ENCODE data around the gene ENOSF1.

The ENOSF1 gene

DNA sequence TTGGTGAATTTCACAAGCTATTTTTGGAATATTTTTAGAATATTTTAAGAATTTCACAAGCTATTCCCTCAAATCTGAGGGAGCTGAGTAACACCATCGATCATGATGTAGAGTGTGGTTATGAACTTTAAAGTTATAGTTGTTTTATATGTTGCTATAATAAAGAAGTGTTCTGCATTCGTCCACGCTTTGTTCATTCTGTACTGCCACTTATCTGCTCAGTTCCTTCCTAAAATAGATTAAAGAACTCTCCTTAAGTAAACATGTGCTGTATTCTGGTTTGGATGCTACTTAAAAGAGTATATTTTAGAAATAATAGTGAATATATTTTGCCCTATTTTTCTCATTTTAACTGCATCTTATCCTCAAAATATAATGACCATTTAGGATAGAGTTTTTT lies 39.1 kb downstream of the ENOSF1 start:
- DNase-seq (ENCODE audit: low read depth): no peak

DNA sequence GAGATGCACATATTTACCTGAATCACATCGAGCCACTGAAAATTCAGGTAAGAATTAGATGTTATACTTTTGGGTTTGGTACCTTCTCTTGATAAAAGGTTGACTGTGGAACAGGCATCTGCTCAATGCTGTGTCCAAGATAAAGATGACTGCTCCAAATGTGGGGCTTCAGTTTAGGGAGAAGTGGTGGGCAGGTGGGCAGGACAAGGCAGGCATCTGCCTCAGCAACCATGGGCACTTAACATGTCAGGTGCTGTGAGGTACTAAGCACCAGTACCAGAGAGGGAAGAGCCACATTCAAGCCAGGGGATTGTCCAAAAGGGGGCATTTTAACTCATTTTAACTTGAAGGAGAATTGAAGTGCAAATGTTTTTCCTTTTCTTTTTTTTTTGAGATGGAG lies 41.0 kb downstream of the ENOSF1 start:
- no peak for DNase-seq (ENCODE audit: low read depth)

DNA sequence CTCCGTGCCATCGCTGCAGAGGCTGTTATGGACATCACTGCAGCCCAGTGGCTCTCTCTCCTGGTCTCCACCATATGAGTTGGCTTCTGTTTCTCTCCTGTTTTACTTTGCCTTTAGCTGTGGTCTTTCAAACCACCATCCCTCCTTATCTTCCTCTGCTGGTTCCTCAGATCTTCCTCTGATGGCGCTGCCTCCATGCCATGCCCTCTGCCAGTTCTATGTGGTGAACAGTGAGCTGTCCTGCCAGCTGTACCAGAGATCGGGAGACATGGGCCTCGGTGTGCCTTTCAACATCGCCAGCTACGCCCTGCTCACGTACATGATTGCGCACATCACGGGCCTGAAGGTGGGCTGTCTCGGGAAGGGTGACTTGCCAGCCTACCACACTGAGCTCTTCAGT lies 41.9 kb downstream of the ENOSF1 start:
- no peak for DNase-seq (ENCODE audit: low read depth)

DNA sequence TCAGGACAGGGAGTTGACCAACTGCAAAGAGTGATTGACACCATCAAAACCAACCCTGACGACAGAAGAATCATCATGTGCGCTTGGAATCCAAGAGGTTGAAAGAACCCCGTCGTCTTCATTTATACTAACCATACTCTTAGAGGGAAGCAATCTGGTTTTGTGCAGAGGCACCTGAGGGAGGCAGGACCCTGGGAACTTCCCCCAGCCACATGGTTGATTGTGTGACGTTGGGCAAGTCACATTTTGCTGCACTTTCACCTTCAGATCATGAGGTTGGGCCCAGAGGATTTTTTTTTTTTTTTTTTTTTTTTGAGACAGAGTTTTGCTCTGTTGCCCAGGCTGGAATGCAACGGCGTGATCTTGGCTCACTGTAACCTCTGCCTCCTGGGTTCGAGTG lies 43.4 kb downstream of the ENOSF1 start:
- no peak for DNase-seq (ENCODE audit: low read depth)

DNA sequence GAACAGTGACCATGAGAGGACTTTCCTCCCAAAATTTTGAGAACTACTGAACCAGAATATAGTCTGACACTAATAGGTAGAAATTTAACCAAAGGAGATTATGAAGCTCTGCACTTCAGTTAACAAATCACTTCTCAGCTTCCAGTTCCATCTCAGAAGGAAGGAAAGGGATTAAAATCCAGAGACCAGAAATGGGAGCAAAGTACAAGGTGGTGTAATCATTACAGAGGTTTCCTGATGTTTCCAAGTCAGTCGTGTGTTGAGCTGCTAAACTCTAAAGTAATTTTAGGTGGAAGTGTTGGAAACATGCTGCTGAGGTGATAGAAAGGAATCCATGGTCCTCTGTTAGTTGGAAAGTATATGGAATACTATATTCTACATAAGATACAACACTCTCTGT lies 44.2 kb downstream of the ENOSF1 start:
- DNase-seq (ENCODE audit: low read depth): no peak

DNA sequence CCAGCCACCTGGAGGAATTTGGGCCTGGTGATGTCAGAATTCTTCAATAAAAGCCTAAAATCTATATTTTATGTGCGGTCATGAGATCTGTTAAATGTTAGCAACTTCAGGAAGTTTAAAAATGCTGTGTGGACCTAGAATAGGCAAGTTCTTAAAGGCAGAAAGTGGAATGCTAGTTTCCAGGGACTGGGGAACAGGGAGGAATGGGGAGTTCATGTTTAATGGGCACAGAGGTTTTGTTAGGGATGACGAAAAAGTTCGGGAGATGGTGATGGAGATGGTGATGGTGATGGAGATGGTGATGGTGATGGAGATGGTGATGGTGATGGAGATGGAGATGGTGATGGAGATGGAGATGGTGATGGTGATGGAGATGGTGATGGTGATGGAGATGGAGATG lies 45.8 kb downstream of the ENOSF1 start:
- DNase-seq (ENCODE audit: low read depth): no peak

DNA sequence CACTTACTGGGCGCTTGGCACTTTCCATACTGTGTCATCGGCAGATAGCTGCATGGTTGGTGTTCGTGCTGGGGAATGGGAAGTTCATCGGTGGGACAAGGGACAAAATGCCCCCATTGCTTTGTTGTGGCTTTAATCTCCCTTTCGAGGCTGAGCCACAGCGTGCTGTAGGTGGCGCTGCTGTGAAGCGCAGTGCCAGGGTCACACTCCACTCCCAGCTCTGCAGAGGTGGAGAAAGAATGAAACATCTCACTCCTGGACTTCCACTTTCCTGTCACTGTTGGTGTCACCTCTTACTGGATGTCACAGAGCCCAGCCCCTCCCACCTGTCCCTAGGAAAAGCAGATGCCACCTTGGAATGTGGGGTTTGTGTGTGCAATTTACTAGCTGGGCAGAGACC lies 46.3 kb downstream of the ENOSF1 start:
- no peak for DNase-seq (ENCODE audit: low read depth)

DNA sequence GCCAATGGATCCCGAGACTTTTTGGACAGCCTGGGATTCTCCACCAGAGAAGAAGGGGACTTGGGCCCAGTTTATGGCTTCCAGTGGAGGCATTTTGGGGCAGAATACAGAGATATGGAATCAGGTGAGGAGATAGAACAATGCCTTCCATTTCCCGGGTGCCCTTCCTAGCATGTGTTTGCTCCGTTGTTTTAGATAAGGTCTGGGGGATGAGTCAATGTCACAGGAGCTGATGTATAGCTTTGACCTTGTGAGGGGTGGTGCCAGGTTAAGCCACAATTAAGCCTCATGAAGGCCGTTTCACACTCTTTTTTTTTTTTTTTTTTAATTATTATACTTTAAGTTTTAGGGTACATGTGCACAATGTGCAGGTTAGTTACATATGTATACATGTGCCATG lies 50.2 kb downstream of the ENOSF1 start:
- no peak for DNase-seq (ENCODE audit: low read depth)

DNA sequence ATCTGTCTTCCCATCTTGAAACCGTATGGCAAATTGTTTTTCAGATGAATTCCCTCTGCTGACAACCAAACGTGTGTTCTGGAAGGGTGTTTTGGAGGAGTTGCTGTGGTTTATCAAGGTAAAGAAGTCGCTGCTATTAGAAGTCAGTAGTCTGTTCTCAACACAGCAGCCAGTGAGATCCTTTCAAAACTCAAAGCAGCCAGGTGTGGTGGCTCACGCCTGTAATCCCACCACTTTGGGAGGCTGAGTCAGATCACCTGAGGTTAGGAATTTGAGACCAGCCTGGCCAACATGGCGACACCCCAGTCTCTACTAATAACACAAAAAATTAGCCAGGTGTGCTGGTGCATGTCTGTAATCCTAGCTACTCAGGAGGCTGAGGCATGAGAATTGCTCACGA lies 52.8 kb downstream of the ENOSF1 start:
- DNase-seq (ENCODE audit: low read depth): no peak

DNA sequence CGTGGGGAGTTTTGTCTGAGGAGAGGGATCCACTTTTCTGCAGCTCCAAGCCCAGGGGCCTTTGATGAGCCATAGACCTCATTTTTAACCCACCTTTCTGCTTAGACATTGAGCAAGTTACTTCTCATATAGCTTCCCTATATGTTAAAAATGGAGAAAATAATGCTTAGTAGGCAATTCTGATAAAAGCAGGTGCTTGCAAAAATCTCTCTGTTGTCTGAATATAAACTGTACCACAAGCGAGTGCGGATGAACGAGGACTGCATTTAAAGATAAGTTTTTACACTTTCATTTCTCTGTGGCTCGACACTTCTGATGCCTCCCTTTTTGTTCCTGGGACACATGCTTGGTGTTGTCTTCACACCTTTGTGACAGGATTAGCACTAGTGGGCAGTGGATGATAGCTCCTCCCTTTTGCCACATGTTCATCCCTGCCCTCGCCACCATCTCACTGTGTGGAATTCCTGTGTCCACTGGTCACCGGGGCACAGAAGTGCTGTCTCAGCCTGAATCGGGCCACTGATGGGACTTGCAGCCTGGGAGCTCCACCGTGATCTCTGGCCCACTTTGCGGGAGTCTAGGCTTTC lies 53.4 kb downstream of the ENOSF1 start:
- no peak for DNase-seq (ENCODE audit: low read depth)

DNA sequence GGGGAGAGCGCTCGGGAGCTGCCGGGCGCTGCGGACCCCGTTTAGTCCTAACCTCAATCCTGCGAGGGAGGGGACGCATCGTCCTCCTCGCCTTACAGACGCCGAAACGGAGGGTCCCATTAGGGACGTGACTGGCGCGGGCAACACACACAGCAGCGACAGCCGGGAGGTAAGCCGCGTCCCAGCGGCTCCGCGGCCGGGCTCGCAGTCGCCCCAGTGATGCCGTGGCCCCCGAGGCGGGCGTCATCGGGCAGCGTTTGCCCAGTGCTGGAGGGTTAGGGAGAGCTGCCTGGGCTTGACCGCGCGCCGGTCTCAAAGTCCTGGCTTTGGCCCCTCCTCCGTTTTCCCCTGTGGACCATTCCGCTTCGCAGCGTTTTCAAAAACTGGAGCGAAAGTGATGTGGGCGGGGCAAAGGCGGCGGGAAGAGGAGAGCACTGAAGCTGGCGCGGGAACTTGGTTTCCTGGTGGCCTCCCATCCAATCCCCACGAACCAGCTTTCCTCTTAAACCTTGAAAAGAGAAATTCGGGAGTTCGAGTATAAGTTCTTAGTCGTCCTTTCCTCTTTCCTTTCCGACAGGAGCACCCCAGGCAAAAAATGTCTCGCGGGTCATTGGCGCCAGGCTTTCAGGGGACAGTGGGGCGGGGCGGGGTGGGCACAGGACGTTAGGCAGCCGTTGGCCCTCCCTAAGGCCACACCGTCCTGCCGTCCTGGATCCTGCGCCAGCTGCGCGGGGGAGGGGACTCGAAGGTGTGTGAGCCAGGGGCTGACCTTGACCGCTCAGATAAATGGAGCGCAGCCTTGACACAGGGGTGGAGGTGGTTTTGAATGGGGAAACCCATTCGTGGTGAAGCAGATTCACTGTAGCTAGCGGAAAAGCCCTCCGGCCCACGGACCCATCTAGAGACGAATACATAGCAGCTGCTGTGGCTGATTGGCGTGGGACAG lies 54.2 kb downstream of the ENOSF1 start:
- peak; percentile 58 for DNase-seq (ENCODE audit: low read depth)

DNA sequence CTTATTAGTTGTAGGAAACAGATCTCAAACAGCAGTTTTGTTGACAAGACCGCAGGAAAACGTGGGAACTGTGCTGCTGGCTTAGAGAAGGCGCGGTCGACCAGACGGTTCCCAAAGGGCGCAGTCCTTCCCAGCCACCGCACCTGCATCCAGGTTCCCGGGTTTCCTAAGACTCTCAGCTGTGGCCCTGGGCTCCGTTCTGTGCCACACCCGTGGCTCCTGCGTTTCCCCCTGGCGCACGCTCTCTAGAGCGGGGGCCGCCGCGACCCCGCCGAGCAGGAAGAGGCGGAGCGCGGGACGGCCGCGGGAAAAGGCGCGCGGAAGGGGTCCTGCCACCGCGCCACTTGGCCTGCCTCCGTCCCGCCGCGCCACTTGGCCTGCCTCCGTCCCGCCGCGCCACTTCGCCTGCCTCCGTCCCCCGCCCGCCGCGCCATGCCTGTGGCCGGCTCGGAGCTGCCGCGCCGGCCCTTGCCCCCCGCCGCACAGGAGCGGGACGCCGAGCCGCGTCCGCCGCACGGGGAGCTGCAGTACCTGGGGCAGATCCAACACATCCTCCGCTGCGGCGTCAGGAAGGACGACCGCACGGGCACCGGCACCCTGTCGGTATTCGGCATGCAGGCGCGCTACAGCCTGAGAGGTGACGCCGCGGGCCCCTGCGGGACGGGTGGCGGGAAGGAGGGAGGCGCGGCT lies 55.0 kb downstream of the ENOSF1 start, which contains the start of gene TYMS:
Gene TYMS, plus strand, starts transcription at position 343 of the 690 bp plus-strand sequence. Its CDS starts 90 bp downstream, at position 433.
- DNase-seq (ENCODE audit: low read depth): peak; percentile 6

DNA sequence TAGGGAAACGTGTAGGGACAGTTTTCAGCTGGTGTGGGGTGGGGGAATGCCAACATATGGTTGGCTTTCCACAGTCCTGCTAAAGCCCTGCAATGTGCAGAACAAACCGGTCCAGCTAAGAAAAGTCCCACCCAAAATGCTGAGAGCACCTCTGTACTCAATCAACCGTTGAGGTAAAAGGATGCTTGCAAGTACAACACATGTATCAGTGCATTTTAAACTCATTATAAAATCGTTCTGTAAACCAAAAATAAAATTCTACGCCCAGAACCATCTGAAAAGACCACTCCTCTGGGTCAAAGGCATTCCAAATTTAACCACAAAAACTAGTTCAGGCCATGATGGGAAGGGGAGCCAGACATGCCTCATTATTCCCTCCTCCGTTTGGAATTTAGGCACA lies 57.0 kb downstream of the ENOSF1 start:
- no peak for DNase-seq (ENCODE audit: low read depth)

DNA sequence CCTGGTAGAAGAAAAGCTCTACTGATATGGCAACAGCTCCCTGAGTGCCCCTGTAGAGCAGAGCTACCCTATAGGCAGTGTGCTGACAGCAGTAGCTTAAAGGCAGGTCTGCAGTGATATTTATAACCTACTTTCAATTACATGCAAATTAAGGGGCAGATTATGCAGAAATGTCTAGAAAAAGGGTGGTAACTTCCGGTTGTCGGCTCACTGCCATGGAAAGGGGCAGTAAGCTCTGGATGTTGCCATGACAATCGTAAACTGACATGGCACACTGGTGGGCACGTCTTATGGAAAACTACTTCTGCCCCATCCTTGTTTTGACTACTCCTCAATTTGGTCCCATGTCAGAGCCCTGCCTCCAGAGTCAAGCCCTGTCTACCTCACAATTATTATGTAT lies 57.8 kb downstream of the ENOSF1 start:
- no peak for DNase-seq (ENCODE audit: low read depth)

DNA sequence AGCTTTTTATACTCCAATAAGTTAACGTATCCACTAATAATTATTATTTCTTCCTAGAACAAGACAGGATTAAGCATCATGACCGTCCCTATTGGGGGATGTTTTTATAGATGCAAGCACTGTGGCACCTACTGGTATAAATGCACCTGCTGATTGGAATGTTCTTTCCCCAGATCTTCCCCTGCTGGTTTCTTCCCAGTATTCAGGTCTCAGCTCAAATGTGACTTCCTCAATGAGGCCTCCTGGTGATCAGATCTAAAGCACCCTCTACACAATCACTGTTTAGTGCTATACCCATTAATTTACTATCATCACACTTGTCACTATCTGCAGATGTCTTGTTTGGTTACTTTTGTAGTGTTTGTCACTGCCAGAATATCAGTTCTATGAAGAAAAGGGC lies 58.9 kb downstream of the ENOSF1 start:
- no peak for DNase-seq (ENCODE audit: low read depth)

DNA sequence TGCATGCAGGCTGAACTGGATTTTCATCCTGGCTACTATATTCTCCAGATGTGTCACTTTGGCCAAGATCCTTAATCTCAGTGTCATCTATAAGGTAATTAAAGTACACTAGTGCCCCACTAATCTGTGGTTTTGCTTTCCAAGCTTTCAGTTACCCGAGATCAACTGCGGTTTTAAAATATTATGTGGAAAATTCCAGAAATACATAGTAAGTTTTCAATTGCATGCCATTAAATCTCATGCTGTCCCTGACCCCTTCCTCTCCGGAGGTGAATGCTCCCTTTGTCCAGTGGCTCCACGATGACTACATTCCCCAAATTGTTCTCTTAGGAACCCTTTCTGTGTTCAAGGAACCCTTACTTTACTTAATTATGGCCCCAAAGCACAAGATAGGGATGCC lies 60.3 kb downstream of the ENOSF1 start:
- DNase-seq (ENCODE audit: low read depth): no peak

DNA sequence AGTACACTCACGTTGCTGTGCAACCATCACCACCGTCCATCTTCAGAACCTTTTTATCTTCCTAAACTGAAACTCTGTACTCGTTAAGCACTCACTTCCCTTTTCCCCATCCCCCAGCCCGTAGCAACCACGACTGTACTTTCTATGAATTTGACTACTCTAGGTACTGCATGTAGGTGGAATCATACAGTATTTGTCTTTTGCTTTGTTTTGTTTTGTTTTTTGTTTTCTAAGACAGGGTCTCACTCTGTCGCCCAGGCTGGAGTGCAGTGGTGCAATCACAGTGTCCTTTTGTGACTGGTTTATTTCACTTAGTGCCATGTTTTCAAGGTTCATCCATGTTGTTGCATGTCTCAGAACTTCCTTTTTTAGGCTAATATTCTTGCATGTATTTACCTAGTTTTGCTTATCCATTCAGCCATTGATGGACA lies 62.0 kb downstream of the ENOSF1 start:
- DNase-seq (ENCODE audit: low read depth): no peak

DNA sequence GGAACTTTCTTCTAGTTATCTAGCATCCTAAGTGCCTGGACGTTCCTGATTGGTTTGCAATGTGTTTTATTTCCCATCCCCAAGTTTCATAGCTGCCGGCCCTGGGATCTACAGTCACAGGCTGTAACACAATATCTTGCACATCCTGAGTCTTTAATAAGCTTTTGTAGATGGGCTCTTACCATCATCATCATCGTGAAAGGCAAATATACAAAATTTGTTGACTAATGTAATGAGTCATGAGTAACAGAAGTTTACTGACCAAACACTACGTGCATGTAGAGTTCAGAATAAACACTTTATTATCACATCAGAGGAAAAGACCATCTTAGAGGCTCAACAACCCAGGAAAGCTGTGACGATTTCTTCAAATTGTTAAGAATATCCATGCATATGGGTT lies 63.1 kb downstream of the ENOSF1 start:
- DNase-seq (ENCODE audit: low read depth): no peak

DNA sequence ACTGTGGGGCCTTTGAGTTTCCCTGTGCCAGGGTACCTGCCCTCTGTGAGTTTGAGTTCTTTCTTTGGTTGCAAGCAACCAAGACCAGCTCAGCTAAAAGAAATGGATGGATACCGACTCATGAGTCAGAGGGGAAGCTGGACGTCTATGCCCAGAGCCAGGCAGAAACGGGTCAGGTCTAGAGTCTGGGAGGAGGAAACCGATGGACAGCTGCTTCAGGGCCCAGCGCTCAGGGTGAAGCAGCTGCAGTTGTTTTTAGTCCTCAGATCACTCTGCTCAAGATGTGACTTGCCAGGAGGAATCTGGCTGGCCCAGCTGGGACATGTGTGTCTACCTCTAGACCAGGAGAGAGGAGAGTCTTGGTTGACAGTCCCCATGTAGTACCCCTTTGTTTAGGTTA lies 65.1 kb downstream of the ENOSF1 start:
- no peak for DNase-seq (ENCODE audit: low read depth)

DNA sequence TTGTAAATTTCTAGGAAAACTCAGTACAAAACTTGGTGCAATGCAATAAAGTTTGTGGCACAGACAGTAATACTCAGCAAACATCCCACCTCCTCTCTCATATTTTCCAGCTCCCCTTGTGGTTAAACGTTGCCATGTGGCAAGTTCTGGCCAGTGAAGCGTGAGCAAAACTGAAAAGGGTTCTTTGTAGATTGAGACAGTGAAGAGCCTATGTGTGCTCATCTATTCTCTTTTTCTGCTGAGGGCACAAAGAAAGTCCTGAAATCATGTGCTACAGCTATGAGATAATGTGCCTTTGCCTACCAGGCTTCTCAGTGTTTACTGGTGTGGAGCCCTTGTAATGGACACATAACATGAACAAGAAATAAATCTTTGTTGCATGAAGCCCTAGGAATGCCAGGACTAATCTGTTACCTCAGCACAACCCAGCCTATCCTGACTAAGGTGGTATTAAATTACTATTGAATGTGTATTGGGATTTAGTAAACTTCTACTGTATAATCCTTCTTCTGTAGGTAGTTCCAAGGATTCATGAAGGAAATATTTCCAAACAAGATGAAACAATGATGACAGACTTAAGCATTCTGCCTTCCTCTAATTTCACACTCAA lies 67.9 kb downstream of the ENOSF1 start:
- no peak for DNase-seq (ENCODE audit: low read depth)

DNA sequence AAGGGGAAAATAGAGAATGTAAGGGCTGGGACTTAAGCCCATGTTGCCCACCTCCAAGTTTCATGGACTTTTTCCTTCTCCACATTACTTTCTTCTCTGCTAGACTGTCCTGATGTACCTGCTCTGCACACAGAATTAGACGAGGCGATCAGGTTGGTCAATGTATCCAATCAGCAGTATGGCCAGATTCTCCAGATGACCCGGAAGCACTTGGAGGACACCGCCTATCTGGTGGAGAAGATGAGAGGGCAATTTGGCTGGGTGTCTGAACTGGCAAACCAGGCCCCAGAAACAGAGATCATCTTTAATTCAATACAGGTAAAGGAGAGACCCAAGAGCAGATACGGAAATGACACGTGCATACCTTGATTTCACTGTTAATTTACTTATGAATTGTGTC lies 71.2 kb downstream of the ENOSF1 start:
- no peak for DNase-seq (ENCODE audit: low read depth)

DNA sequence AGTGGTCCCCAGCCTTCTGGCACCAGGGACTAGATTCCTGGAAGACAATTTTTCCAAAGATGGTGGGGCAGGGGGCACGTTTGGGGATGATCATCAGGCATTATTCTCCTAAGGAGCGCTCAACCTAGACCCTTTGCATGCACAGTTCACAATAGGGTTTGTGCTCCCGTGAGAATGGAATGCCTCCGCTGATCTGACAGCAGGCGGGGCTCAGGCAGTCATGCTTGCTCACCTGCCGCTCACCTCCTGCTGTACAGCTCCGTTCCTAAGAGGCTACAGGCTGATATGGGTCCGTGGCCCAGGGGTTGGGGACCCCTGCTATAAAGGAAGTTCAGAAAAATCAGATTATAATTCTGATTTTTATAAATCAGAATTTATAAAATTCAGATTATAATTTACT lies 77.3 kb downstream of the ENOSF1 start:
- DNase-seq (ENCODE audit: low read depth): no peak

Data from GM04503 (cell line).